ENCODE data around the gene ARHGAP25. TPM values are rescaled to one million over a fixed set of nuclear protein-coding genes. Genes with fewer than 3 reads are reported as not detected.

ARHGAP25 gene
- total RNA-seq, 2 experiments from 2014 or later: 18.6 to 43.8 TPM

- Histone ChIP-seq H3K4me1 (ENCODE audit: insufficient read depth, low read length, poor library complexity, severe bottlenecking) (peaks cover 73% of the 10 kb centered on the region), H3K4me3 (ENCODE audit: low read depth, low read length, poor library complexity, severe bottlenecking) (no peak overlapping the region), H3K27ac (ENCODE audit: low read depth, low read length, poor library complexity, severe bottlenecking) (no peak overlapping the region), H3K4me2 (ENCODE audit: low read length) (no peak overlapping the region), H3K36me3 (ENCODE audit: insufficient read depth, low read length) (peaks cover 70% of the 10 kb centered on the region), H2AFZ (ENCODE audit: low read length) (no peak overlapping the region), H3K79me2 (ENCODE audit: insufficient read depth, low read depth, low read length) (no peaks in the 10 kb centered on the region), H3K9me3 (ENCODE audit: low read length) (no peaks in the 10 kb centered on the region), H3K9me2 (ENCODE audit: insufficient read depth, low read length) (no peaks in the 10 kb centered on the region), H4K20me1 (ENCODE audit: insufficient read depth, low read length) (no peaks in the 10 kb centered on the region)
- ChIA-PET POLR2A (interaction anchor here (0.5 to 9.0 kb wide), 8 partner anchors 8 to 1338 kb away, joined by 3 to 64 read pairs (median 4); no protein-coding TSS in a partner anchor), CTCF (ENCODE audit: unreplicated experiment) (interaction anchor here (1.1 to 2.0 kb wide), 3 partner anchors 11 to 78 kb away, joined by 5 to 10 read pairs (median 6); no protein-coding TSS in a partner anchor)
- intact Hi-C loops (cut with micrococcal nuclease; ENCODE audit: unreplicated experiment): no loop called here
- DNase-seq (ENCODE audit: low spot score): no peak
- TF ChIP-seq CTCF (conservative IDR thresholded peaks at IDR 0.05; ENCODE audit: low read length) (no peak), EZH2phosphoT487 (IDR thresholded peaks at IDR 0.05; ENCODE audit: borderline replicate concordance, low read depth, low read length) (no peak)
- no TSS peak for BruUV-seq (replicated peaks)
Observed at GRCh38 chr2:68787356-68787755, 52.7 kb downstream of the ARHGAP25 start.

- Histone ChIP-seq H3K79me2 (ENCODE audit: insufficient read depth, low read depth, low read length) (no peaks in the 10 kb centered on the region), H3K4me1 (ENCODE audit: insufficient read depth, low read length, poor library complexity, severe bottlenecking) (peaks cover 55% of the 10 kb centered on the region), H3K9me3 (ENCODE audit: low read length) (peaks cover 11% of the 10 kb centered on the region; the same call in 1 of the 2 replicates), H3K4me2 (ENCODE audit: low read length) (peak overlapping the region; percentile 65), H3K4me3 (ENCODE audit: low read depth, low read length, poor library complexity, severe bottlenecking) (peak overlapping the region; percentile 3), H3K9me2 (ENCODE audit: insufficient read depth, low read length) (no peaks in the 10 kb centered on the region), H2AFZ (ENCODE audit: low read length) (no peak overlapping the region; the same call in 1 of the 2 replicates), H3K27ac (ENCODE audit: low read depth, low read length, poor library complexity, severe bottlenecking) (peak overlapping the region; percentile 76), H3K36me3 (ENCODE audit: insufficient read depth, low read length) (peaks cover 70% of the 10 kb centered on the region), H4K20me1 (ENCODE audit: insufficient read depth, low read length) (no peaks in the 10 kb centered on the region)
- intact Hi-C loops (cut with micrococcal nuclease; ENCODE audit: unreplicated experiment): loop anchor here (1.0 kb wide), 1 partner anchor 22 kb away; no protein-coding TSS in a partner anchor
- no TSS peak for BruUV-seq (replicated peaks)
- no peak for TF ChIP-seq CTCF (conservative IDR thresholded peaks at IDR 0.05; ENCODE audit: low read length)
- TF ChIP-seq EZH2phosphoT487 (IDR thresholded peaks at IDR 0.05; ENCODE audit: borderline replicate concordance, low read depth, low read length): no peak
- ChIA-PET CTCF (ENCODE audit: unreplicated experiment) (interaction anchor here (1.2 kb wide), 1 partner anchor 22 kb away, joined by 4 read pairs; no protein-coding TSS in a partner anchor), POLR2A (interaction anchor here (0.7 to 9.0 kb wide), 8 partner anchors 8 to 118 kb away, joined by 3 to 64 read pairs (median 4); no protein-coding TSS in a partner anchor)
- DNase-seq (ENCODE audit: low spot score): peak; percentile 93
Observed at GRCh38 chr2:68789603-68790002, 55.0 kb downstream of the ARHGAP25 start.

GRCh38 chr2:68790600-68790999 is 56.0 kb downstream of the ARHGAP25 start:
- Histone ChIP-seq H3K4me1 (ENCODE audit: insufficient read depth, low read length, poor library complexity, severe bottlenecking) (peaks cover 58% of the 10 kb centered on the region), H2AFZ (ENCODE audit: low read length) (peak overlapping the region; percentile 15)

More at GRCh38 chr2:68790600-68790999, 56.0 kb downstream of the ARHGAP25 start:
- Histone ChIP-seq H3K4me3 (ENCODE audit: low read depth, low read length, poor library complexity, severe bottlenecking) (no peak overlapping the region), H4K20me1 (ENCODE audit: insufficient read depth, low read length) (no peaks in the 10 kb centered on the region), H3K4me2 (ENCODE audit: low read length) (peak overlapping the region; percentile 65), H3K9me3 (ENCODE audit: low read length) (peaks cover 11% of the 10 kb centered on the region; the same call in 1 of the 2 replicates), H3K36me3 (ENCODE audit: insufficient read depth, low read length) (peaks cover 60% of the 10 kb centered on the region), H3K9me2 (ENCODE audit: insufficient read depth, low read length) (no peaks in the 10 kb centered on the region), H3K27ac (ENCODE audit: low read depth, low read length, poor library complexity, severe bottlenecking) (peak overlapping the region; percentile 76), H3K79me2 (ENCODE audit: insufficient read depth, low read depth, low read length) (no peaks in the 10 kb centered on the region)
- no TSS peak for BruUV-seq (replicated peaks)
- POLR2A ChIA-PET: interaction anchor here (0.7 to 9.0 kb wide), 8 partner anchors 11 to 117 kb away, joined by 3 to 64 read pairs (median 8); no protein-coding TSS in a partner anchor
- CTCF ChIA-PET (ENCODE audit: unreplicated experiment): interaction anchor here (0.8 kb wide), 1 partner anchor 15 kb away, joined by 3 read pairs; no protein-coding TSS in a partner anchor
- DNase-seq (ENCODE audit: low spot score): no peak
- intact Hi-C loops (cut with micrococcal nuclease; ENCODE audit: unreplicated experiment): no loop called here
- no peak for TF ChIP-seq CTCF (conservative IDR thresholded peaks at IDR 0.05; ENCODE audit: low read length)
- no peak for TF ChIP-seq EZH2phosphoT487 (IDR thresholded peaks at IDR 0.05; ENCODE audit: borderline replicate concordance, low read depth, low read length)
